Upper lobe of left lung (tissue), 4 donors: Measurements from ENCODE around the gene IMMP2L.

ENCODE experiments used
- CTCF ChIP-seq, 6 experiments: fragments of 450-650 bp in 4 of 6; fragments of 200-600 bp in 2 of 6; sonication (generic) in 2 of 6; IDR thresholded peaks; one replicate each; pipeline ENCODE4 v1.5.1; 2016 to 2019; ENCODE audit warnings: antibody characterized with exemption in 6 of 6
- POLR2A ChIP-seq, 4 donors: fragments of 450-650 bp; IDR thresholded peaks; one replicate each; pipeline ENCODE4 v1.5.1; 2016 to 2017; ENCODE audit warnings: antibody characterized with exemption in 4 of 4, mild to moderate bottlenecking in 2 of 4

- no peak for TF ChIP-seq CTCF (IDR thresholded peaks at IDR 0.05)
- TF ChIP-seq POLR2A (IDR thresholded peaks at IDR 0.05): no peak
These were observed 690.4 kb downstream of the IMMP2L start for GRCh38 chr7:110871856-110872255.
